ENCODE measurements around the gene SND1.
"Not testable (repeated sequence)": the region's sequence is repeated elsewhere in the genome, so short reads cannot be mapped to it uniquely, and the experiment has no call there.

The SND1 gene

DNA sequence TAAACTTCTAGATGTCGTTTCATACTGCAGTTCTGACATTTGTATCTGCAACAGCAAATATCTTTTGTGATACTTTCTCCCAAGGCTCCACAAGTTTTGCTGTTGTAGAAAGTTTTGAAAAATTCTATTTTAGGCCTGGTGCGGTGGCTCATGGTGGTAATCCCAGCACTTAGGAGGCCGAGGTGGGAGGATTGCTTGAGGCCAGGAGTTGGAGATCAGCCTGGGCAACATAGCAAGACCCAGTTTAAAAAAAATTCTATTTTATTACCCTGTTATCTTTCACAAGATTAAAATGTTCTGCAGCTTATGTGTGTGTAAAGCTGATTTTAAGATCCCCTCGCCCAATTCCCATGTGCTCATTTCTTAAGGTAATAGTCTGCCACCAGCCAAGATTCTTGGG, 1.4 kb downstream of the SND1 start:
- DNase-seq = no peak

DNA sequence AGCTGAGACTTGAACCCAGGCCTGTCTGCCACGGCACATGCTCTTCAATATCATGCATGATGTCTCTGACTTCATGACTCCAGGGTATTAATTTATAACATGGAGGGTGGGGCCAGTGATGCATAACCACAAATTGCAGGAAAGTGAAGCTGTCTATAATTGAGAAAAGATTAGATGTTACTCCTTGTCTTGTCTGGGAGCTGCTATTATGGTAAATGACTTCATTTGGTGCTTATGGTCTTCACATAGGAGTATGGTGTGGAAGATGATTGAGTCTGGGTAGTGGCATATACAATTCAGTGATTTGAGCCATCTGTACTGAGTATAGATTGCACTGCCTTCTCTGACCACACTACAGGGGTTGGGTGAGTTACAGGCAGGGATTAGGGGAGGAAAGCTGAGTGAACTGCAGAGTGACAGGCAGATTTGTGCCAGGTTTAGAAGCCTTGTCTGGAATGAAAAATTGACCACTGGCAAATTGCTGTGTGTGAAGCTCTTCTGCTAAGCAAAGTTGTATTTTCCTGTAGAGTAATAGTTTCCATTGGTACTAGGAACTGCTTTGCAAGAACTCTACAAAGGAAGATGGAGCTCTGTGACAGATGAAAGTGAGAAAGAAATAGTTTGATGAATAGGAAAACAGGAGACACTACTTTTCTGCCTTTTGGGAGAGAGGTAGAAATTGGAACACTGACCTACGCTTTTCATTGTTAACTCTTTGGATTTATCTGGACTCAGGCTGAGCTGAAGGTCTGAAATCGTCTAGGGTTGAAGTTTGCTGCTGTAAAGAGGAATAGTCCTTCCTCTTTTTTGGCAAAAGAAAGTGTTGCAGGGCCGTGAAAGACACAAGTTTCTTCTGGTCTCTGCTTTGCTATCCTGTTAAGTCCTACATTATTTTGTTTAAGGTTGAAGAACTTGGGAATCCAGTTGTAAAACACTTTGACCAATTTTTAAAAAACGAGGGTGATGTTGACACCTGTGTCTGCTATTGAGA, 2.7 kb downstream of the SND1 start:
- DNase-seq = no peak

DNA sequence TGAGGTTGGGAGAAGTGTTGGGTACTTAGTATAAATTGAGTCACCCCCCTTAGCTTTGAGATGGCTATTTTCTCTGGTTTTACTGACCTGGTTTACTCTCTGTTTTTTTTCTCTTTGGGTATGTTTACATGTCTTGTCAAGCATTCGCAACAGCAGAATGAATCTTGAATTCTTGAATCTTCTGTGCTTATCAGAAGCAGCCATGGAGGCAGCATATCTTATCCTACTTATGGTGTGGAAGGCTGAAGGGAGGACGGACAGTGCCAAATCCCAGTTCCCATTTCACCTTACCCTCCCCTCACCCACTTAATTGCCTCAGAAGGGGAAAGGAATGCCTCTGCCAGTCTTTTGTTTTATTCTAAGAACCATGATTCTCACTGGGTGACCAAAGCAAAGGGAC, 3.7 kb downstream of the SND1 start:
- DNase-seq = no peak

DNA sequence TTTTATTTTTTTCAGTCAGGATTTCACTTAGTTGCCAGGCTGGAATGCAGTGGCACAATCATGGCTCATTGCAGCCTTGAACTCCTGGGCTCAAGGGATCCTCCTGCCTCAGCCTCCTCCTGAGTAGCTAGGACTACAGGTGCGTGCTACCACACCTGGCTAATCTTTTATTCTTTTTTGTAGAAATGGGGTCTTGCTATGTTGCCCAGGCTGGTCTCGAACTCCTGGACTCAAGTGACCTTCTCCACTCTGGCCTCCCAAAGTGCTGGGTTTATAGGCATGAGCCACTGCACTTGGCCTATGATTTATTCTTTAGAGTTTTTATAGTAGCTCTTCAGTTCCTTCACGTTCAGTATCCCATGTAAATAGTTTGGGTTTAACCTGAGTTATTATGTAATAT, 5.5 kb downstream of the SND1 start:
- no peak for DNase-seq

DNA sequence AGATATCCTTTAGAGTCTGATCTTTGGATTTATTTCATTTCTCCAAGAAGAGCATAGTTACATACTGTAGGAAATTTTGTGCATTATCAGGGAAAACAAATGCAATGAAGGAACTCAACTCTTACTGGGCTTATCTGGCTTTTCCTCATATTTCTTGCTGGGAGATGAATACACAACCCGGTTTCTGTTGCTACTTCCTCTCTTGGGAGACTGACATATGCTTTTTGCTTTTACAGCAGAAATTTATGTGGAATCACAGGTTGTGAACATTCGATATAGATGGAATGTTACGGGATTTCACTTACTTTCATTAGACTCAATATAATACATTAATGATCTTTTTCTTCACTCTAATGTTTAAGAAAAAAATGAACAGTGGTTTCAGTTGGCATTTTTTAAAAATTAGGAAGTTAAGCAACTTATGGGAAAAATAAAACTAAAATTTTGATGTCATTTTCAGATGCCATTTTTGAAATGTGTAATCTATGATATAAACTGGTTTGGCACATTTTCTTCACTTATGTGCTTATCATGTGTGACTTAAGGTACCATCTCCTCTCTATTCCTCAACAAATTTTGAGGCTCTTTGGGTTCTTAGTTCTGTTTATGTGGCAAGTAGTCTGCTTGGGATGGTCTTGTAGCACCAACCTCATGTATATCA, 7.1 kb downstream of the SND1 start:
- no peak for DNase-seq

DNA sequence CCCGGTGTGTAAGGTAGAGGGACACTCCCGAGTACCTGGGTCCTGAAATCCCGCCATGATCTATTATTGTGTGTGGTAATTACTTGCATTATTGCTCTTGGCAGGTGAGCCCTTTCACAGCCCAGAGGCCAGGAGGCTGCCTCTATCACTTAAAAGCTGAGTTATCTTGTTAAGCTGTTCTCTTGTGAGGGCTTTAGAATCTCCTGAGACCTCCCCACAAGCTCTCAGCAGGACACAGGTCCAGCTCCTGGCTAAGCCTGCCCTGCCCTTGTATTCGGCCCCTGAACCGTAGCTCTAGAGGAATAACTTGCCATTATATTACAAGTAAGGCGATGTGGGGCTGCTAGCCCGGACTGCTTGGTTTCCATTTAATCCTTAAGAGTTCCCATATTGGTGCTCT, 13.9 kb downstream of the SND1 start:
- no peak for DNase-seq

DNA sequence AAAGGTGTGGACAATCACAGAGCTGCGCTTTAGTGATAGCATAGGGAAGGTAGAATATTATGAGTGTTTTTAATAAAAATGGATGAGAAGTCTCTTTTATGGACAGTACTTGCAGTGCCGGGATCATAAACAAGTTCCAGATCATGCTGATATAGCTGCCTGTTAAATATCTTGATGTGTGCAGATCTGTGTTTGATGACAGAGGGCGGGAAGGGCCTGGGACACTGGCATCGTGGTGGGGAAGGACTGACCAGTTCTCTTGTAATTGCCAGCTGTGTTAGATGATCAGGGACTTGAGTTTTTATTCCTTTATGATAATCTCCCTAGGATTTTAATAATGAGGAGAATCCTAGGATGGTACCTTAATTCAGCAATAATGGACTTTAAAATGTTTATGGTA, 14.6 kb downstream of the SND1 start:
- no peak for DNase-seq

DNA sequence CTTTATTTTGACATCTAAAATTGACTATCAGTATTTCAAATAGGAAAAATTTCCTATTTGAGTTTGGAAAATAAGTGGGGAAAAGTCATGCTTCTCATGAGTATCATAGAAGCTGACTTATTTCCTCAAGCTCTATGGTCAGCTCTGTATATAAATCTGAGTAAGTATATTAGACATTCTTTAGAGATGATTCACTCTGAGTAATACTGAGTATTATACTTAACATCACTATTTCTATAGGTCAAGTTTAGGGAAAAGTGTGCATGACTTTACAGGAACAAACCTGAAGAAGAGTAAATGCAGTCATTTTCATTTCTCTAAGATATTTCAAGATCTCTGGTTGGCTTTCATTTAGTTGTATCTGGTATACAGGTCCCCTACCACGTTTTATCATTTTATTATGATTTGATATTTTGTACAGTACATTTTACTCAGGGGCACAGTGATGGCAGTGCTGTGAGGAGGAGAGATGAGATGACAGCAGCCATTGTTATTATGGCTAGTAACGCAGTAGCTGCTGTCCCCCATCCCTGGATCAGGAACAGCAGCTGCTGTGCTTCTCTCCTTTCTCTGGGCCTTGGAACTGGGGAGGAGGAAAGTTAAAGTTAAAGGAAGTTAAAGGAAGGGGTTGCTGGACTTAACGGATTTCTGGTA, 15.2 kb downstream of the SND1 start:
- DNase-seq = no peak

DNA sequence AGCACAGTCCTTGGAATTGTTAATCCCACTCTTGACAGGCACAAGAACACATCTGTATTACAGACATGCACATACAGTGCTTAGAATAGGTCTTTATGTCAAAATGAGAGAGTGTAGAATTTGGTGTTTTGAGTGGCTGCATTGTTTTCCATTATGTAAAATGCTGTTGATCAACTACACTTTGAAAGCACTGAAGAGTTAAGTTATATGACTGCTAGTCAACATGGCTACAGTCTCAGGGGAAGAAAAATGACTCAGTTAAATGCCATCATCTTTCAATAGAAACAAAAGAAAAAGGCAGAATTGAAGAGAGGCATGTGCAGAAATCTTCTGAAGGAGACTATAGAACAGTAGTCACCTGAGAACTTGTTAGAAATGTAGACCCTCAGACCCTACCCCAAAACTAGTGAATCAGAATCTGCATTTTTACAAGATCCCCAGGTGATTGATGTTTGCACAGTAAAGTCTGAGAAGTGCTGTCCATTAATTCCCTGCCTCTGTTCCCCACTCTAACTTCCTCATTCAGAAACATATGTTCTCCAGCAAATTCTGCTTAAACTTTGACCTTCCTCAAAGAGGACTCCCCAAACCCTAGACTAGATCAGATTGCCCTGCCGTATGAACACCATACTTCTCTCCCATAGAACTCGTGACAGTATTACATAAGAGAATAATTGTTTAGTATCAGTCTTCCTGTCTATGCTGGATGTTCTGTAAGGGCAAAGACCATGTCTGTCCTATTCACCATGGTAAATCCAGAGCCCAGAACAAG, 16.0 kb downstream of the SND1 start:
- DNase-seq = no peak

DNA sequence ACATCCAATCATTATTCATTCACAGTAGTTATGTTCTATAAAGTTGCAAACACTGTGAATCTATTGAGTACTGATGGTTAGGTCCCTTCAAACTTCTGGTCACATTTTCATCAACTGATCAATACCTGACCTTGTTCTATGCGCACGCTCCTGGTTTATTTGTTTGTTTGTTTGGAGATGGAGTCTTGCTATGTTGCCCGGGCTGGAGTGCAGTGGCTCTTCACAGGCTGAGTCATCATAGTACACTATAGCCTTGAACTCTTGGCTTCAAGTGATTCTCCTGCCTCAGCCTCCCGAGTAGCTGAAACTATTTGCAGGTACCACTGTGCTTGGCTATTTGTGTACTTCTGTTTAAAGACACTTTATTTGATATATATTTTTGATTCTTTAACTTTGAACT, 19.3 kb downstream of the SND1 start:
- no peak for DNase-seq

DNA sequence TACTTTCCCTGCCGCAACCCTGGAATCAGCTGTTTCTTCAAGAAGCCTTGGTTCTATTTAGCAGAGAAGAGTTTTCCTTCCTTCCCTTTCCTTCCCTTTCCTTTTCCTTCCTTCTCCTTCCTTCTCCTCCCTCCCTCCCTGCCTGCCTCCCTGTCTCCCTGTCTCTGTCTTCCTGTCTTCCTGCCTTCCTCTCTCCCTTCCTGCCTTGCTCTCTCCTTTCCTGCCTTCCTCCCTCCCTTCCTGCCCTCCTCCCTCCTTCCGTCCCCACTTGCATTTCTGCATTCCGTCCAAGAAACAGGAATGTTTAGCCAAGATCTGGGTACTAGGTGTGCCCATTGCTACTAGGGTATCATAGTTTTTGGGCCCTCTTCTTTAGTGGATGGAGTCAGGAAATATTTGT, 21.9 kb downstream of the SND1 start:
- no peak for DNase-seq

DNA sequence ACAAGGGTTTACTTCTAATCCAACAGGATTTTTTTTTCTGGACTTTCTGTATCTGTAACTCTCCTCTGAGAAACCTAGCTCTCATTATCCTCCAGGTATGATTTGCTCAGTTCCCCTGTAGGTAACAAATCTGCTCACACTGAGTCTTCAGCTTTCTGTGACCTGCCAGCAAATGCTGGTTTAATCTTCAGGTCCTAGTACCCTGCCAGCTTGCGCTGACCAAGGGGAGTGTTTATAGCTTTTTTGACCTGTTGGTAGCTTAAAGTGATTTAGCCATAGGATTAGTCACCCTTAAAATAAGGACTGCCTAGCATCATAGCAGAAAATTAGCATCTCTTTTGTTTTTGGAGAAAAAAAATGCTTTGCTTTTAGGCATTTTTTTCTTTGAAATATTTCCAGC, 22.4 kb downstream of the SND1 start:
- DNase-seq = no peak

DNA sequence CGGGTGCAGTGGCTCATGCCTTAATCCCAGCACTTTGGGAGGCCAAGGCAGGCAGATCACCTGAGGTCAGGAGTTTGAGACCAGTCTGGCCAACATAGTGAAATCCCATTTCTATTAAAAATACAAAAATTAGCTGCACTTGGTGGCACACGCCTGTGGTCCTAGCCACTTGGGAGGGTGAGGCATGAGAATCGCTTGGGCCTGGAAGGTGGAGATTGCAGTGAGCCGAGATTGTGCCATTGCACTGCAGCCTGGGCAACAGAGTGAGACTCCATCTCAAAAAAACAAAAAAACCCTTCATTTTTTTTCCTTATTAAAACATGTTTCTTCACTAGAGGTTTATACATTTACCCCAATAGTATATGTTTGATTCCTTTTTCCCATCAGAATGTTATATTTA, 22.9 kb downstream of the SND1 start:
- DNase-seq = not testable (repeated sequence)

DNA sequence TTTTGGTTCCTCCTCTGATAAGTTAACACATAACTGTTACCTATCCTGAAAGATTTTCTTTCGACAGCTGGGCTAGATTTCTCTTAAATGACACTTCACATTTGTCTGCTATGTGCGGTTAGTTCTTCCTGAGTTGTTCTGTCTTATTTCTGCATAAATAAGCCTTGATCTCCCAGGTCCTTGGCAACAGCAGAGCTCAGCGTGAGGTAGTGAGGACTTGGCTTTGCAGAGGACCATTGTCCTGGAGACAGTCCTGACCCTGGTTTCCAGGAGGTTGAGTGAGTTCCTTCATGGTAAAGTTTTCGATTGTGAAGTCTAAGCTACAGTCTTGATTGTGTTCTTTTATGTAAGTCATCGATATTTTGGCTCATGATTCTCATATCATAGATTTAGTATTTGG, 23.7 kb downstream of the SND1 start:
- no peak for DNase-seq

DNA sequence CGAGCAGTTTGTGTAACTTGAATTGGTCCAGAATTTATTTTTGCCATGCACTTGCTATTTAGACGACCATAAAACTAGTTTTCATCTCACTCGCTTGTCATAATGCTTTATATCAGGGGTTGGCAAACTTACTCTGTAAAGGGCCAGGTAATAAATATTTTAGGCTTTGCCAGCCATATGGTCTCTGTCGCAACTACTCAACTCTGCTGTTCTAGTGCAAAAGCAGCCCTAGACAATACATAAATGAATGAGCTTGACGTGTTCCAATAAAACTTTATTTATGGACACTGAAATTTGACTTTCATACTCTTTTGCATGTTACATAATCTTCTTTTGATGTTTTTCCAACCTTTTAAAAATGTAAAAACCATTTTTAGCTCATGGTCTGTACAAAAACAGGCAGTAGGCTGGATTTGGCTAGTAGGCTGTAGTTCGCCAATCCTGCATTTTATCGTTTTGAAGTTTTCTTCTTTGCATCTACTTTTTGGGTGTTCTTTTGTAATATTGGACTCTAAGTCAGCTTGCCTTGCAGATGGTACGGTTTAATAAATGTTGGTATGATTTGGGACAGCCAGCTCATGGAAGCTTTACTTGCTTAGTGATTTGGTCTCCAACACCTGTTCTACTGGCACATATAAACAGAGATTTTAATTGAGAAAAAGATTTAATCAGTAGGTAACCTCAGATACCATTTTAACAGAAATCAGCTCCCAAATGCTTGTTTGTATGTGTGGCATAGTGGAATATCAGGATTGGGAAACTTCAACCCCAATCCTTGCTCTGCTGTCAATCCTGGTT, 25.6 kb downstream of the SND1 start:
- no peak for DNase-seq

DNA sequence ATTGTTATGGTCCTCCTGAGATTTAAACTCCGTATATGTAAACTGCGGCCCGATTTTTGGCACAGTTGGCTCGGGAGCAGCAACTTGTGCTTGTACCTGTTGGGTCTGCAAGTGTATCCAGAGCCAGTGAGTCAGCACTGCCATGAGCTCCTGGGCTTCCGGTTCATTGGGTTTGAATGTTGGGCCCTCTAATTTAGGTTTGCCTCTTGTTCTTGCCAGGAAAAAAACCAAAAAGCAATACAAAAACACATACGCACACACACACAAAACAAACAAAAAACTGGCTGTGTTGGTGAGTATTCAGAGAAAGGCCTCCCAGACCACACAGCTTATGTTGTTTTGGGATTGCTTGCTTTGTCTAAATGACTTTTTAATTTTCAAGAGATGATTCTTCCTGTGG, 26.3 kb downstream of the SND1 start:
- DNase-seq = no peak

DNA sequence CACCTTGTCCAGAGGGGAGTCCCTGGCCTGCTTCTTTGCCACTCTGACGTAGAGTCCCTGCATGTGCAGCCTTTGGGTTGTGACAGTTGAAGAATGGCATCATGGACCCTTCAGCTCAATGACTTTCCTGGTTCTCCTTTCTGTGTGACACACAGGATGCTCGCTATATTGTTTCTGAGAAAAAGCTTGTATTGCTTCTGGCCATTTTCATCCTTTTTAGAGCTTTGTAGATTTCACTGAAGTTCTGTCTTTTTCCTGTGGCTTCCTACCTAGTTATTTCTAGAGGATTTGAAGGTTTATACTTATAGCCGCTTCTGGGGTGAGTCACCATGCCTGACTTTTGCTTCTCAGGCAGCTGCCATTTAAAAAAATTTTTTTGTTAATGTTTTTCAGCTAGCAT, 27.0 kb downstream of the SND1 start:
- DNase-seq = no peak

DNA sequence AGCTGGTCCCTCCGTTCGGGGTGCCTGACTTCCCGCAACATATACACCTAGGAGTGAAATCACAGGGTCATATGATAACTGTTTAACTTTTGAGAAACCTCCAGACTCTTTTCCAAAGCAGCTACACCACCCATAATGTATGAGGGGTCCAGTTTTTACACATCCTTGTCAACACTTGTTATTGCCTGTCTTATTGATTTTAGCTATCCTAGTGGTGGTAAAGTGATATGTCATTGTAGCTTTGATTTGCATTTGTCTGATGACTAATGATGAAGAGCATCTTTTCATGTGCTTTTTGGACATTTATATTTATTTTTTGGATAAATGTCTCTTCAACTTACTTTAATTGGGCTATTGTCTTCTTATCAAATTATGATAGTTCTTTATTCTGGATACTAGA, 29.0 kb downstream of the SND1 start:
- DNase-seq = no peak

DNA sequence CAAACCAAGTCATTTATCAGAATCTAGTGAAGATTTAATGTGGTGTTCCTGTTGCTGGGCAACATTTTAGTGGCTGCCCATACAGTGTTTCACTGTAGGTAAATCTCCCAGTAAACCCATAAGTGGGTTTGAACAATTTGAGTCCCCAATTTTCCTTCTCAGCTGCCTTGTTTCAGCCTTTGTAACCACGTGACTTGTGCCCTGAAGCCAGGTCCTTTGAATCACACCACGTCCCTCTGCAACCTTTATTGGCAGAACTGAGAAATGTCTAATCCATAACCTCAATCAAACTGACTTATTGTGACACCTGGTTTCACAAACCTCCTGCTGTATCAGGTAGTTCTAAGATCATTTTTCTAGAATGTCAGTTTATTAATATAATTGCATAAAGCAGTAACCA, 30.1 kb downstream of the SND1 start:
- no peak for DNase-seq

DNA sequence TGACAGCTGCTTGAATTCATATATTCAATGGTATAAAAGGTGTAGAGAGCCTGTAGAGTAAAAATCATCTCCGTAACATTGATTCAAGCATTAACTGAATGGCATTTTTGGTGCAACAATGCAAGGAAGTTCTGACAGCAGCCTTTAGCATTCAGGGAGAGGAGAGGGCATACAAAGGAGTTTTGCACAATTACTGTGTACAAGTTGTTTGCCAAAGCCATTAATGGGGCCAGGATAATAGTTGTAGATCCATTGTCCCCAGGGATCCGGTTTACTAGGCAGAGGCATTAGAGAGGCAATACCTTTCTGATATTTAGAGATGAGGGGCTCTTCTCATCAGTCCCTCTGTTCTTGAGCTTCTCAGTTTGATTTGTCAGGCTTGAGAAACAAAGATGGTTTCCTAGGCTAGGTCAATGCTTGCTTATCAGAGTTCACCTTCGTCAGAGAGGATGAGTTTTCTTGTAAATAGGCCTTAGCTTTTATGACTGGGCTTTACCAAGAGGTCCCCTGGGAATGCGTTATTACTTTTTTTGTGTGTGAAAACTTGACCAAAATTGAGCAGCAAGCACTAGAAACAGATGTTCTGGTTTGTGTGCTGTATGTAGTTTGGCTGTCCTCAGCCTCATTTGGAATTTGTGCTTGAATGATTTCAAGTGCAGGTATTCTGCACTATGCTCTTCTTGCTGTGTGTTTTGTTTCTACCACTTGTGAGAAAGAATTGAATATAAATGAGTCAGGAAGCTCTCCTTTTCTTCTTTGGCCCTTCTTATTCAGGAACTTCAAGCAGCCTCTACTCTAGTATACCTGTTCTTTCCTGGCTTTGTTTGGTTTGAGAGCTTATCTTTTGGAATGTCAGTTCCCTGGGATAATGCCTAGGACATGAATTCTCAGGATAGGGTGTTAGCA, 32.0 kb downstream of the SND1 start:
- peak; percentile 25 to 82 for DNase-seq

DNA sequence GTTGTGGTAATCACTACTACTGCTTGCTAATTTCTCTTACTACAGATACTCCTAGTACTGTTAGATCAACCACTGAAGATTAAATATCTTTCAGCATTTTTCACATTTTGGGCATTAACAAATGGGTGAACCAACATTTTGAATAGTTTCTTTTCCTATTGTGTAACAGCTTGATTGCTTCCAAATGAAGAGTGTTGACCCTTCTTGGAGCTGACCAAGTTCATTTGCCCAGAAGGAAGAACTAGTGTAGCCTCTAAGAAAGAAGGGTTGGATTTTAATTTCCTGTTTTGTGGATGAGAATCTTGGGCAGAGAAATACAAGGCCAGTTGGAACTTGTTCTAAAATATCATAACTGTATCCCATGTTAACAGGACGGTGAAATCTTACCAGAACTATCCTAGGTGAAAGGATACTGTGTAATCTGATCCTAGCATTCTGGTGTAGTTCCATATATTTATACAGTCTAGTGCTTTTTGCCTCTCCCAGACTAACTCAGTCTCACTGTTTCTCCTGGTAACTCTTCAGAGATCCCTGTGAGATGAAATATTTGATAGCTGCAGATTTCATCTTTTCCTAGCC, 37.3 kb downstream of the SND1 start:
- no peak for DNase-seq
